Measurements from ENCODE around the gene RALGPS1.
"Not testable (repeated sequence)": the region's sequence is repeated elsewhere in the genome, so short reads cannot be mapped to it uniquely, and the experiment has no call there.

RALGPS1 gene

DNA sequence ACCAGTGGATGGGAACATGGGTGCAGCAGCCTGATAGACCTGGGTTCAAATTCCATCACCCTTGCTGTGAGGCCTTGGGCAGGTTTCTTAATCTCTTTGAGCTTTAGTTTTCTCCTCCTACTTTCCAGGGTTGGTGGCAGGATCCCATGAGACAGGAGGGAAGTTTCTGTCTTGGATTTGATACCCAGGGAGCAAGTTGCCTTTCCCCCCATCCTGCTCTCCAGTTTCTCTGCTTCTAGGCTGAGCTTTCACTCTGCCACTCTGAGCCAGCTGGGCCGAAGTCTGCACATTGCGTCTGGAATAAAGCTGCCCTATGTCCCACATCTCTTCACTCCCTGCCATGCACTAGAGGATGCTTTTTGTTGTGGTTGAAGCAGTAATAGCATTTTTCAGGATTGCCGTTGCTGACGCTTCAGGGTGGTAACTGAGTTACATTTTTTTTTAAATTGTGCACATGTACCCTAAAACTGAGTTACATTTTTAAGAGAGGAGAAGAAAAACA is 248.3 kb downstream of the RALGPS1 start:
- DNase-seq: no peak

DNA sequence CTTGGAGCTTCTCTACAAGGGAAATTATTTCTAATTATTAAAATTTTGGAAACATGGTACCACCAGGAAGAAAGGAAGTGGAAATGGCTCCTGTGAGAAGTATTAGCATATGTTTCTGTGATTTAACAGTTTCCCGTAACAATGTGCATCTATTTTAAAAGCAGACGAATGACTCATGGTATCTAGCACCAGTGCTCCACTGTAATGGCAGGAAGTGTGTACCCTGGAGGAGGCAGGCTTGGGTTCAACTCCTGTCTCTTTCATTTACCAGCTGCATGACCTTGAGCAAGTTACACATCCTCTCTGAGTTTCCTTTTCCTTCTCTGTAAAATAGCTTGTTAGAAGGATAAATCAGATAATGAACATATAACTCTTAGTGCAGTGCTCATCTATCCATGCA is 248.8 kb downstream of the RALGPS1 start:
- no peak for DNase-seq

- DNase-seq: no peak
These were observed 250.5 kb downstream of the RALGPS1 start for GRCh38 chr9:127165116-127165515.

DNA sequence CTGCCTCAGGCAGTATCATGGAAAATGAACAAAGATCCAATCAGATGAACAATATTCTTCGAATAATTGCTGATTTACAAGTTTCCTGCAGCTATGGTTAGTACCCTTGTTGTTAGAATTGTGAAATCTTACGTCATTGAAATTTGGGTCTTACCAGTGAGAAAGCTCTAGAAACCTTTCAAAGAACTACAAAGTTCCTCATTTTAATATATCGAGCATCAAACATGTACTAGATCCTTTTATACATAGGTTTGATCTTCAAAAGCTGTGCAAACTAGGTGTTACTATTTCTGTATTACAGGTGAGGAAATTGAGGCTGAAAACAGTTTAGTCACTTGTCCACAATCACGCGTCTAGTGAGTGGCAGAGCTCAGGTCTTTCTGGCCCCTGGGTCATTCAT is 251.5 kb downstream of the RALGPS1 start:
- no peak for DNase-seq

DNA sequence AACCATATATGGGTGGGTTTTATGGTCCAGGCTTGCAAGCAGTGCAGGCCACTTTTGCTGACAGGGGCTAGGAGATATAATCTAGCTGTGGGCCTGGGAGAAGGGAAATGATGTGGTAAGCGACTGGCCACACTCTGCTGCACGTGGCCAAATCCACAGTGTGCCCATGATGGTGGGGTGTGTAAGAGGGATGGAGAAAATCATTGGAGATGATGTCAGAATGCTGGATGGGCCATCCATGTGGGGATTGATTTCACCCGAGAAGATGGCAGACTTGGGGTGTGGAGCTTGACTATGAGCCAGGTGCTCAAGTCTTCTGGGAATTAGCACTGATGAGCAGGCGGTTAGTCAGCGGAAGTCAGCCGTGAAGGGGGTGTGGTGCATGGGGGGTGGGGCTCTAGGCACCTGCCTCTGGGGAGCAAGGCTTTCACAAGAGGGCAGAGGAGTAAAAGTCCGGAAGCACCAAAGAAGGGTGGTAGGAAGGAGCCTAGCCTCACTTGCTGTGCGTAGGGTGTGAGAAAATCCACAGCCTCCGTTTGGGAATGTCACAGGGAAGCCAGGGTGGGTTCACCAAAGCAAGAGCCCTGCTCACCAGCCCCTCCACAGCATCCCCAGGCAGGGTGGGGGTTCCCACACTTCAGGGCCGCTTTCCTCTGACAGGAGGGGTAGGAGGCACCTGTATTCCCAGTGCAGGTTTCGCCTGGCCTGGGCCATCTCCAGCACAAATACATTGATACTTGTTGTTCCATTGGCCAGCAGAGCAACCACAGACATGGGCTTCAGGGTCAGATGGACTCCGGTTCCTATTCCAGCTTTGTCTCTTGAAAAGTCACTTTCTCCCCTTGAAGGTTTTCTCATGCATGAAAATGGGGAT is 252.3 kb downstream of the RALGPS1 start:
- DNase-seq: no peak

DNA sequence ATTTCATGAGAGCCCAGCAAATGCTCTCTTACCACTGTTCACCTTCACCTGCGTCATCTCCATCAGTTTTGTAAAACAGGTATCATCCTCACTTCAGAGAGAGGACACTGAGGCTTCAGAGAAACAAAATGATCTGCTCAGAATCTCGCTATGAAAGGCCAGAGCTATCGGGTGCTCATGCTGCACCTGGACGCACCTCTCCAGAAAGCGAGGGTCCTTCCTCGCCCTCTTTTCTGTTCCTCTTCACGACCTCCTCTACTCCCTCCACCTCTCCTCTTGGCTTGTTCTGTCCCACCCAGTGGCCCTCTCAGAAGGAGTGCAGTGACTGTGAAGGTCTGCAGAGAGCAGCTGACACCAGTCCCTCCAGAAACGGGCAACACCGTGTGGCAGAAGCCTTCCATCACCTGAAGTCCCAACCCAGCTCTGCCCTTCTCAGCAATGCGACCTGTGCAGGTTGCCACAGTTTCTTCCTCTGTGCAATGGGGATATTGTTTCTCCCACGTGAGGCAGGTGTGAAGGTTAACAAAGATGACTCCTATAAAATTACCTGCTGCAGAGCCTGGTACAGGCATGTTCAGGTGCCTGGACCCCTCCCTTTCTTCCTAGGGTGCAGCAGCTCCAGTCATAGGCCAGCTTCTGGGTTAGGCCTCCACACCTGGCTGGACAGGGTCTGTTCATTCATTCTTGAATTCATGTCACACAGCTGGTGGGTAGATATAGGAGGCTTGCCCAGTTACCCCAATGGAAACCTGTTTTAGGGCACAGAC is 253.2 kb downstream of the RALGPS1 start:
- no peak for DNase-seq

DNA sequence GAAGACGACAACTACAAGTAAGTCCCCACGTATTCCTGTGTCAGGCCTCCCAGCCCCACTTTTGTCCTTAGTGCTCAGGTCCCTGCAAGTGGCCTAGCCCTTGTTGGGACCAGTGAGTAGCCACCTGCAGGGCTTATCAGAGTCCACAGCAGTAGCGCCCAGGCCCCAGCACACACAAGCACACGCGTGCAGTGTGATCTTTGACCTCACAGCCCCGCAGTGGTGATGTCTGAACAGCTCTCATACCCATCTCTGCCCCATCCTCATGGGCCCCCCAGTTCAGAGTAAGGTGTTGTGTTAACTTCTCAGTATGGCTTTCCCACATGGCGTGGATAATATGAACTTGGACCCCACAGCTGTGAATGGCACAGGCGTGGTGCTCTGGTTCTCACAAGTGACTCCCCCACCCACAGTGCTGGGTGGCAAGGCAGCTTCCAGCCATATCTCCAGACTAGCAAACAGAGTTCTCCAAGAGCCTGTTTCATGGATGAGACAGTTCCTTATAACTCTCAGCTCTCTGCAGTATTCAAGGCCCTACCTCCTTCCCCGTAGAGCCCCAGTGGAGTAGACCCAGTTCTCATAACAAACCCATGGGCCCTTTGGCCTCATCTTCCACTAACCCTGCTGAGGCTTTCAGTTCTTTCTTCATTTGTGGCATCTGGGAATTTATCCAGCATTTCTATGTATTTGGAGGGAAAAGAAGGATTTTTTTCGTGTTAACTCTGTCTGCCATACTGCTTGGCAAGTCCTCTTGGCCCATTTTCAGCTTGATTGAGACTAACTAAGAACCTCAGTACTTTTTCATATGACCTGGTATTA is 254.4 kb downstream of the RALGPS1 start:
- no peak for DNase-seq

- no peak for DNase-seq
These were observed 254.9 kb downstream of the RALGPS1 start for GRCh38 chr9:127169575-127169883.

DNA sequence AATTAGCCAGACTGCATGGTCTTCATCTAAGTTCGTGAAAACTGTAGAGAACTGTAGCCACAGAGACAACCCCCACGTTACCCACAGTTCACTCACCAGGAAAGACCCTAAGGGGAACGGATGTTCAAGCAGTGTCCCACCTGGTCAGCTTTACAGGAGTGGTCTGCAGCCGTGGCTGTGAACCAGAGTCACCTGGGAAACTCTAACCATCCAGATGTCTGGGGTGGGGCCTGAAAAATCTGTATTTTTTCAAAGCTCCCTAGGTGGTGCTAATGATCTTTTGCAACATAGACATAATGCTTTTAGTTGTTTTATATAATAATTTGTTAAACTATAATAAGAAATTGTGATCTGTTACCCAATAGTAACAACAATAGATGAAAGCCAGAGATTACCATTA is 255.5 kb downstream of the RALGPS1 start:
- no peak for DNase-seq

DNA sequence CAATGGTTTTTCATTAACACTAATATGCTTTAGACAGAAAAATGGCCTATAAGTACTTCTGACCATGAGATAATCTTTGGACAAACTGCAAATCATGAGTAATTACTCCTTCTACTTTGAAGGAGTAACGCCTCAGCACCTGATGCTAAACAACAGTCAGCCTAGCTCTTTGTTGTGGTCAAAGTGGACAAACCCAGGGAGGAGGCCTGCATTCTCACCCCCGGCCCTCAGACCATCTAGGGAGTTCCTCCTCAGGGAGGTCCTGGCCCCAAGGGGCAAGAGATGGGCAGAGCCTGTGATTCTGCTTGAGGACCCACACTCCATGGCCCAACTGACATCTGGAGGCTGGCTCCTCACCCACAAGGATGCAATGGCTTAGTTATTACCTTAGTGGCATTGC is 256.1 kb downstream of the RALGPS1 start:
- no peak for DNase-seq

DNA sequence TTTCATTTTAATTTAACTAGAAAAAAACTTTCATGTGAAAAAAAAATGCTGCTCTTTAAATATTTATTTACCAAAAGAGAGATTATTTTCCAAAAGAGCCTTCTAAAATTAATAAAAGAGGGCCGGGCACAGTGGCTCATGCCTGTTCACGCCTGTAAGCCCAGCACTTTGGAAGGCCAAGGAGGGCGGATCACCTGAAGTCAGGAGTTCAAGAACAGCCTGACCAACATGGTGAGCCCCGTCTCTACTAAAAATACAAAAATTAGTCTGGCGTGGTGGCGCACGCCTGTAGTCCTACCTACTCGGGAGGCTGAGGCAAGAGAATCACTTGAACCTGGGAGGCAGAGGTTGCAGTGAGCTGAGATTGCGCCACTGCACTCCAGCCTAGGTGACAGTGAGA is 256.8 kb downstream of the RALGPS1 start:
- DNase-seq: not testable (repeated sequence)

DNA sequence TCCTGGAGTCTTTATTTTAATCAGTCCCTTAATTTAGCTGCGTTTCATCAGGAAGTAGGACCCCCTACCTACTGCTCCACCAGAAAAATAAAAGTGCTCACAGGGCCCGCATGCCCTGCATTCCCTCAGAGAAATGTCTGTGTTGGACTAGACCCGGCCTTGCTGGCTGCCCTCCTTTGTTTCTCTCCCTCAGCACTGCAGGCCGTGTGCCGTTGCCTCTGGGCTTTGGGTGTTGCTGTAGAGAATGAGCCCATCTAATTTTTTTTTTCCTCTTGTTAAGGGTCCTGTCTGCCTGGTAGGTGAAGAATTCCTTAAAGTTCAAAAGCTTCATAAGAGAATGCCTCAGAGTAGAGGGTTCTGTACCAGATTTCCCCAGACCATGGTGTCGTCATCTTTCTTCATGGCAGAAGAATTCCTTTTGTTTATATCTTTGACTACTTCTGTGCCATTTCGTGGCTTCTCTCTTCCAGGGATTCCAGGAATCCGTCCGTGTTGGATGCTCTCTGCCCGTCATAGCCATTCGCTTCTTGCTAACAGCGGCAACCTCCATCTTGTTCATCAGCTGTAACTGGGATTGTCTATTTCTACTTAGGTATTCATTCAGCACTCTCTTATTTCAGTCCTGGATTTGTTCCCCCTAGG is 257.6 kb downstream of the RALGPS1 start:
- no peak for DNase-seq

- DNase-seq: no peak
These were observed 258.5 kb downstream of the RALGPS1 start for GRCh38 chr9:127173063-127173462.

GRCh38 chr9:127174386-127175318 is 260.1 kb downstream of the RALGPS1 start:
- no peak for DNase-seq

GRCh38 chr9:127175319-127175715 is 260.7 kb downstream of the RALGPS1 start:
- DNase-seq: no peak

DNA sequence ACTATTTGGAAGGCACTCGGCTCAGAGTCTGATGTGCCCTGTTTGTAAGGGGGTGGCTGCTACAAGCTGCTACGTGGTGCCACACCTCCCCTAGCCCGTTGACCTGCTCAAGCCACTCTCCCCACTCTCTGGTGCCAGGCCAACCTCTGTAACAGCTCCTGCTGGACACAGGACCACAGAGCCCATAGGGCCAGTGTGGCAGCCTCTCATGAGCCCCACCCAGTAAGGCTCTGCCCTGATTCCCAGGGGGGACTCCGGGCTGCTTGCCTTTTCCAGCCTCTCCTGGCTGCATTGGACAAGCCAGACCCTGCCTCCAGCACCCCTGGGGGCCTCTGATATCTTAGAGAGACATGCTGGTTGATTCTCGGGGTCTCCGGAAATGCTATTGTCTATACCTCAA is 261.2 kb downstream of the RALGPS1 start:
- no peak for DNase-seq

DNA sequence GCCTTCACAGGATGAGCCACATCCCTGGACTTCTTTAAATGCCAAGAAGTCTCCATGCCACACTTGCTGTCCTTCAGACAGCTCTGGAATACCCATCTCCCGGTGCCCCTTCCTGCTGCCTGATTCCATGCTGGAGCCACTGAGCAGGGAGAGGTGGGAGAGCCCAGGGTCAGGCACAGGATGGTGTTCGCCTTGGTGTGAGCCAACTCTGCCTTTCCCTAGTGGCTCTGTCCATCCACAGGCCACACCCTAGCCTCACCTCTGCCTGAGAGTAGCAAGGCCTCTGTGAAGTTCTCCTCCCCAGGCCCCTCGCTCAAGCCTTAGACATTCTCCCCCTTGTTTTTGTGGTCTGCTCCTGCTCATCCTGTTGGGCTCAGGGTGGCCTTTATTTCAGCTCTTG is 262.0 kb downstream of the RALGPS1 start:
- DNase-seq: no peak

DNA sequence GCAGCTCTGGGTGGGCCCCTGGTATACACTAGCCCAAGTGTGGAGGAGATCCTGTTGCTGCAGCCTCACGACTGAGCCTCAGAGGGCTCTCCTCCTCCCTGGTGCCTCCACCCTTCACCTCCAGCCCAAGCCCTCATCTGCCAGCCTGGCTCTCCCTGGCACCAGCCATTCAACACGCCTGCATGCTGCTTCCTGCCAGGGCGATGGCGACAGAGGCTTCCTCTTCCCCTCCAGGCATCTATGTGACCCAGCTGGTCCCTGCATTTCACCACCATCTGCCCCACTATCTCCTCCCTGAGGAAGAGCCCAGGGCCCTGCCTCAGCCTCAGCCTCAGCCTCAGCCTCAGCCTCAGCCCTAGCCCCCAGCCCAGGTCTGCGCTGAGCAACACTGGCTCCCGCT is 262.6 kb downstream of the RALGPS1 start:
- DNase-seq: no peak

DNA sequence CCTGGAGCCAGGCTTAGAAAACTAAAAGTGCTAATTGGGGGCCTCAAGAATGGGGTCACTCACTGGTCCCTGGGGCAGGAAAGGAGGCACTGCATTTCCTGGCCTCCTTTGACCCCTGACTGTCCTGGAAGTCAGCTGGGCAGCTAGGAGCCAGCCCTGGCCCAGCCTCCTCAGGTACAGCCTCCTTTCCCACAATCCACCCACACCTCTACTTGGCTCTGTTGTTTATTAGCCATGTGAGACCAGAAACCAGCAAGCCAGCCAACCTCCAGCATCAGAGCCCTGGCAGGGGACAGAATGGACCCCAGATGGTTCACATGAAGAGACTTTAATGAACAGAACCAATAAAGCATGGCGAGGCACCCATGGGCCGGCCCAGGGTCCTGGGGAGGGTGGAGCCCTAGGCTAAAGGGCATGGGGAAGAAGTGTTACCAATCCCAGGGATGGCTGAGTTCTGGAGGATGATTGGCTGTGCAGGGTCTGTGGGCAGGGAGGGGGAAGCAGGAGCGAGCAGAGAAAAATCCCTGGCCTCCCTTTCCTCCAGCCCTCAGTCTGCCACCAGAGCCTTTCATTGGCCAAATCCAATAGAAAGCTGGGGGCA is 263.2 kb downstream of the RALGPS1 start:
- DNase-seq: no peak

- DNase-seq: no peak
These were observed 264.4 kb downstream of the RALGPS1 start for GRCh38 chr9:127178686-127179632.
